DND-41 (cell line): ENCODE data around the gene NOC2L.

Experiments
- ATAC-seq: fragments of 200-7000 bp; cut with Tn5 transposase; 3 replicates; pipeline ENCODE4 v1.9.1; 2021; ENCODE audit warnings: low read depth; ENCODE audit not compliant: insufficient read depth
- DNase-seq: peaks from one replicate; pipeline ENCODE4 v3.0.0-alpha.2; 2020
- H2AFZ ChIP-seq: 2 replicates; pipeline ENCODE4 v1.6.0; 2012; ENCODE audit warnings: low read depth, low read length
- H3K27ac ChIP-seq: 2 replicates; pipeline ENCODE4 v1.5.1; 2012; ENCODE audit warnings: low read length, inconsistent platforms
- H3K27me3 ChIP-seq: fragments of 200-600 bp; sonication (generic); 2 replicates; pipeline ENCODE4 v1.6.0; 2012; ENCODE audit warnings: low read length, mild to moderate bottlenecking, inconsistent platforms; ENCODE audit not compliant: insufficient read depth, poor library complexity
- H3K36me3 ChIP-seq: 2 replicates; pipeline ENCODE4 v1.5.1; 2012; ENCODE audit warnings: low read length, inconsistent platforms; ENCODE audit not compliant: insufficient read depth
- H3K4me1 ChIP-seq: 2 replicates; pipeline ENCODE4 v1.5.1; 2012; ENCODE audit warnings: mild to moderate bottlenecking, low read length; ENCODE audit not compliant: insufficient read depth
- H3K4me2 ChIP-seq: 2 replicates; pipeline ENCODE4 v1.6.0; 2012; ENCODE audit warnings: mild to moderate bottlenecking, moderate library complexity, low read length, inconsistent platforms; ENCODE audit not compliant: insufficient read depth
- H3K4me3 ChIP-seq, 2 experiments: fragments of 200-600 bp in 1 of 2; shearing (Covaris generic) in 1 of 2; 2 replicates each; pipeline ENCODE4 v1.5.1; 2012 to 2016; ENCODE audit warnings: inconsistent platforms in 2 of 2, low read length in 2 of 2, mild to moderate bottlenecking in 2 of 2, low read depth in 1 of 2, moderate library complexity in 1 of 2
- H3K79me2 ChIP-seq: 2 replicates; pipeline ENCODE4 v1.6.0; 2012; ENCODE audit warnings: low read length, inconsistent platforms; ENCODE audit not compliant: insufficient read depth
- H3K9ac ChIP-seq: 2 replicates; pipeline ENCODE4 v1.6.0; 2012; ENCODE audit warnings: low read depth, mild to moderate bottlenecking, inconsistent platforms, low read length, moderate library complexity
- H3K9me3 ChIP-seq: 2 replicates; pipeline ENCODE4 v1.5.1; 2012; ENCODE audit warnings: low read length, moderate library complexity, mild to moderate bottlenecking, inconsistent platforms; ENCODE audit not compliant: insufficient read depth, severe bottlenecking
- H4K20me1 ChIP-seq: 2 replicates; pipeline ENCODE4 v1.6.0; 2012; ENCODE audit warnings: low read length; ENCODE audit not compliant: insufficient read depth
- CTCF ChIP-seq: IDR thresholded peaks from 2 replicates; pipeline ENCODE4 v1.5.1; 2012; ENCODE audit warnings: borderline replicate concordance, low read length, moderate library complexity, mild to moderate bottlenecking; ENCODE audit not compliant: poor library complexity, severe bottlenecking; ENCODE audit errors: extremely low read depth
- EZH2 ChIP-seq: IDR thresholded peaks from 3 replicates; pipeline ENCODE4 v1.6.1; 2012; ENCODE audit warnings: borderline replicate concordance, low read depth, mild to moderate bottlenecking, moderate library complexity, low read length, inconsistent platforms; ENCODE audit not compliant: severe bottlenecking

Gene NOC2L

GRCh38 chr1:897226-897625 is 61.8 kb downstream of the NOC2L start:
- Histone ChIP-seq H3K36me3 (no peaks in the 10 kb centered on the region), H3K9me3 (no peaks in the 10 kb centered on the region), H3K79me2 (no peaks in the 10 kb centered on the region), H3K4me1 (no peaks in the 10 kb centered on the region), H3K9ac (no peak overlapping the region), H2AFZ (no peak overlapping the region), H4K20me1 (no peaks in the 10 kb centered on the region), H3K27ac (no peak overlapping the region), H3K4me2 (no peak overlapping the region), H3K4me3 (no peak overlapping the region), H3K27me3 (peaks cover 3% of the 10 kb centered on the region)
- TF ChIP-seq CTCF = no peak
- no peak for TF ChIP-seq EZH2
- DNase-seq (no peak), ATAC-seq (no peak)
